ENCODE data around the gene SLC17A2.

The SLC17A2 gene

GRCh38 chr6:25927178-25927577 lies 3.3 kb downstream of the SLC17A2 start:
- no peaks in the 10 kb centered on the region for H3K36me3 ChIP-seq
- no peak for DNase-seq
- H3K4me3 ChIP-seq: no peak overlapping the region
- TF ChIP-seq CTCF (IDR thresholded peaks at IDR 0.05): no peak
- H3K27ac ChIP-seq: no peak overlapping the region
- no peaks in the 10 kb centered on the region for H3K9me3 ChIP-seq
- intact Hi-C loops (cut with DNase I; ENCODE audit: low total_unique reads): no loop called here
- H3K4me1 ChIP-seq: peaks cover 0 to 3% (median 0%) of the 10 kb centered on the region in 4 donors
- H3K27me3 ChIP-seq: no peaks in the 10 kb centered on the region

GRCh38 chr6:25925876-25926275 lies 4.6 kb downstream of the SLC17A2 start:
- Histone ChIP-seq H3K4me1 (peaks cover 0 to 5% (median 0%) of the 10 kb centered on the region in 4 donors), H3K9me3 (no peaks in the 10 kb centered on the region), H3K36me3 (no peaks in the 10 kb centered on the region), H3K27me3 (no peaks in the 10 kb centered on the region), H3K4me3 (no peak overlapping the region), H3K27ac (no peak overlapping the region)
- DNase-seq: no peak
- intact Hi-C loops (cut with DNase I; ENCODE audit: low total_unique reads): no loop called here
- TF ChIP-seq CTCF (IDR thresholded peaks at IDR 0.05): no peak

GRCh38 chr6:25922301-25922700 lies 8.2 kb downstream of the SLC17A2 start:
- no peak for DNase-seq
- H3K27ac ChIP-seq: no peak overlapping the region
- intact Hi-C loops (cut with DNase I; ENCODE audit: low total_unique reads): no loop called here
- H3K4me1 ChIP-seq: peaks cover 0 to 5% (median 0%) of the 10 kb centered on the region in 4 donors
- H3K27me3 ChIP-seq: no peaks in the 10 kb centered on the region
- no peak for TF ChIP-seq CTCF (IDR thresholded peaks at IDR 0.05)
- no peak overlapping the region for H3K4me3 ChIP-seq
- no peaks in the 10 kb centered on the region for H3K36me3 ChIP-seq
- H3K9me3 ChIP-seq: no peaks in the 10 kb centered on the region

GRCh38 chr6:25921525-25922203 lies 8.8 kb downstream of the SLC17A2 start:
- intact Hi-C loops (cut with DNase I; ENCODE audit: low total_unique reads): no loop called here
- no peak overlapping the region for H3K4me3 ChIP-seq
- TF ChIP-seq CTCF (IDR thresholded peaks at IDR 0.05): no peak

GRCh38 chr6:25919657-25920056 lies 10.8 kb downstream of the SLC17A2 start:
- Histone ChIP-seq H3K4me3 (no peak overlapping the region), H3K9me3 (no peaks in the 10 kb centered on the region), H3K36me3 (no peaks in the 10 kb centered on the region), H3K27ac (no peak overlapping the region), H3K4me1 (peaks cover 0 to 5% (median 0%) of the 10 kb centered on the region in 4 donors), H3K27me3 (no peaks in the 10 kb centered on the region)
- DNase-seq: no peak
- TF ChIP-seq CTCF (IDR thresholded peaks at IDR 0.05): no peak
- intact Hi-C loops (cut with DNase I; ENCODE audit: low total_unique reads): no loop called here

More at GRCh38 chr6:25921525-25922203, 8.8 kb downstream of the SLC17A2 start:
- no peaks in the 10 kb centered on the region for H3K36me3 ChIP-seq
- no peaks in the 10 kb centered on the region for H3K9me3 ChIP-seq
- H3K4me1 ChIP-seq: peaks cover 0 to 5% (median 0%) of the 10 kb centered on the region in 4 donors
- no peak overlapping the region for H3K27ac ChIP-seq
- DNase-seq: no peak
- no peaks in the 10 kb centered on the region for H3K27me3 ChIP-seq

Data from tibial artery (tissue), 4 donors.